HepG2 (cell line): ENCODE measurements around the gene ICOS. TPM values are rescaled to one million over a fixed set of nuclear protein-coding genes. Genes with fewer than 3 reads are reported as not detected.

ENCODE experiments used
- ATAC-seq: fragments of 200-7000 bp; cut with Tn5 transposase; 3 replicates; pipeline ENCODE4 v1.9.1; 2020; ENCODE audit warnings: mild to moderate bottlenecking, moderate library complexity
- BruUV-seq: library from RNA; stranded (reverse); fragments of 400-500 nt; replicated peaks from 2 replicates; lab custom pipeline; 2021; lab: Mats Ljungman, UMichigan
- CTCF ChIA-PET: fragments of 300-600 bp; formaldehyde crosslinking; extraction: SDS; loops from one replicate; lab custom pipeline; 2021; ENCODE audit warnings: low total read pairs, inconsistent platforms, low intra/inter-chr PET ratio; lab: Yijun Ruan, JAX
- POLR2A ChIA-PET: fragments of 350-600 bp; sonication (Branson Sonifier 250); formaldehyde crosslinking; loops from one replicate; lab custom pipeline; 2020; ENCODE audit warnings: antibody characterized with exemption, inconsistent platforms; lab: Yijun Ruan, JAX
- DNase-seq: peaks from one replicate; pipeline ENCODE4 v3.0.0-alpha.2; 2015; ENCODE audit warnings: low spot score
- FAIRE-seq: peaks from 3 replicates; lab custom pipeline; 2011; peaks lifted over from hg19 to GRCh38; lab: Jason Lieb, UNC
- H2AFZ ChIP-seq: one replicate; pipeline ENCODE4 v1.6.1; 2011; ENCODE audit warnings: low read length, inconsistent platforms
- H3K27ac ChIP-seq: fragments of 300-600 bp; 3 replicates; pipeline ENCODE4 v1.8.0; 2011; ENCODE audit warnings: mixed run types, mild to moderate bottlenecking, mixed read lengths, low read length, inconsistent platforms; ENCODE audit not compliant: insufficient read depth; ENCODE audit errors: extremely low read length
- H3K27me3 ChIP-seq, 2 experiments: fragments of 200-600 bp in 1 of 2; 2 replicates in 1 of 2; 3 replicates in 1 of 2; pipeline versions ENCODE4 v1.6.0 to v1.8.0; 2011; ENCODE audit warnings: low read length in 2 of 2, mild to moderate bottlenecking in 2 of 2, moderate library complexity in 2 of 2, inconsistent platforms in 1 of 2; ENCODE audit not compliant: insufficient read depth in 2 of 2, control insufficient read depth in 1 of 2
- H3K36me3 ChIP-seq, 2 experiments: fragments of 200-600 bp in 1 of 2; replicated peaks in 1 of 2; 2 replicates in 1 of 2; 3 replicates in 1 of 2; pipeline versions ENCODE4 v1.5.1 to v1.8.0; 2011; ENCODE audit warnings: low read length in 2 of 2, inconsistent platforms in 1 of 2; ENCODE audit not compliant: insufficient read depth in 2 of 2, control insufficient read depth in 1 of 2
- H3K4me1 ChIP-seq: 2 replicates; pipeline ENCODE4 v1.5.1; 2012; ENCODE audit warnings: low read length, inconsistent platforms; ENCODE audit not compliant: insufficient read depth
- H3K4me2 ChIP-seq: 2 replicates; pipeline ENCODE4 v1.6.0; 2011; ENCODE audit warnings: low read depth, low read length, inconsistent platforms
- H3K4me3 ChIP-seq, 3 experiments: fragments of 200-600 bp in 1 of 3; sonication (generic), shearing (Covaris generic) in 1 of 3; replicated peaks in 1 of 3; 2 replicates each; pipeline ENCODE4 v1.5.1; 2011 to 2016; ENCODE audit warnings: low read length in 3 of 3, inconsistent platforms in 2 of 3, low read depth in 2 of 3, mild to moderate bottlenecking in 2 of 3, control low read depth in 1 of 3, mixed read lengths in 1 of 3; ENCODE audit not compliant: insufficient read depth in 1 of 3
- H3K79me2 ChIP-seq: one replicate; pipeline ENCODE4 v1.6.1; 2011; ENCODE audit warnings: low read length, inconsistent platforms; ENCODE audit not compliant: insufficient read depth
- H3K9ac ChIP-seq: 2 replicates; pipeline ENCODE4 v1.6.0; 2011; ENCODE audit warnings: mild to moderate bottlenecking, low read depth, low read length, inconsistent platforms; ENCODE audit not compliant: insufficient read depth
- H3K9me3 ChIP-seq: 2 replicates; pipeline ENCODE4 v1.5.1; 2012; ENCODE audit warnings: mild to moderate bottlenecking, low read length
- H4K20me1 ChIP-seq: 2 replicates; pipeline ENCODE4 v1.6.0; 2011; ENCODE audit warnings: inconsistent platforms, mild to moderate bottlenecking, low read length, moderate library complexity; ENCODE audit not compliant: insufficient read depth
- HIC2 ChIP-seq: sonication (generic); formaldehyde crosslinking; IDR thresholded peaks from 2 replicates; pipeline ENCODE4 v1.9.0; 2022; ENCODE audit warnings: low read depth, missing genetic modification reagents
- MAFK ChIP-seq, 2 experiments: IDR thresholded peaks in 1 of 2; conservative IDR thresholded peaks in 1 of 2; 2 replicates each; pipeline ENCODE4 v1.6.1; 2011; ENCODE audit warnings: improper control_type of control experiment in 2 of 2, low read length in 2 of 2
- SOX5 ChIP-seq: IDR thresholded peaks from 2 replicates; pipeline ENCODE4 v1.6.1; 2016; ENCODE audit warnings: borderline replicate concordance
- TBX2 ChIP-seq: sonication (generic); formaldehyde crosslinking; IDR thresholded peaks from 2 replicates; pipeline ENCODE4 v1.5.0; 2020; ENCODE audit warnings: missing genetic modification reagents, mild to moderate bottlenecking, borderline replicate concordance
- TCF7L2 ChIP-seq: IDR thresholded peaks from 2 replicates; pipeline ENCODE4 v1.6.1; 2011; ENCODE audit warnings: mild to moderate bottlenecking, low read depth, low read length, moderate library complexity
- ZIK1 ChIP-seq: sonication (generic); formaldehyde crosslinking; IDR thresholded peaks from 2 replicates; pipeline ENCODE4 v1.5.0; 2020; ENCODE audit warnings: mild to moderate bottlenecking, low read depth, missing genetic modification reagents, borderline replicate concordance
- ZNF317 ChIP-seq: sonication (generic); formaldehyde crosslinking; IDR thresholded peaks from 2 replicates; pipeline ENCODE4 v1.5.0; 2020; ENCODE audit warnings: mild to moderate bottlenecking, missing genetic modification reagents
- WGBS: methylation state at CpG from one replicate; pipeline ENCODE4 v1.1.6; 2017; ENCODE audit warnings: low lambda C conversion rate; 5-methylcytosine and 5-hydroxymethylcytosine counted together
- in situ Hi-C: cut with HindIII; loops from 2 replicates; pipeline ENCODE4 v1.10.0; 2017; ENCODE audit warnings: low pct_unique_long_range_greater_than_20kb; ENCODE audit not compliant: extremely low pct_ligation_motif_present
- intact Hi-C: fragments of 100-400 bp; cut with micrococcal nuclease; formaldehyde crosslinking; loops from one replicate; pipeline ENCODE4 v1.10.0; 2022; ENCODE audit not compliant: unreplicated experiment
- polyA plus RNA-seq, 8 experiments: library from polyadenylated mRNA; depleted of rRNA in 3 of 8; stranded (reverse) in 7 of 8; unstranded in 1 of 8; fragments of >200 nt; fragmentation: Illumina TruSeq in 4 of 8; extraction: Trizol in 4 of 8; gene quantifications; 2 replicates each; pipeline versions ENCODE4 v1.2.1 to v1.2.3, GENCODE V29; 2011 to 2016; ENCODE audit warnings: low read depth in 4 of 8, missing spikeins in 1 of 8, mixed read lengths in 1 of 8; ENCODE audit not compliant: insufficient read depth in 1 of 8
- total RNA-seq, 5 experiments: library from RNA; depleted of rRNA; stranded (reverse); fragments of >200 nt; fragmentation: Illumina TruSeq; extraction: Trizol; gene quantifications; 2 replicates each; pipeline ENCODE4 v1.2.3, GENCODE V29; 2016; ENCODE audit warnings: low read depth in 1 of 5
- TF ChIP-seq, protein P1 (sequence below): sonication (generic); formaldehyde crosslinking; IDR thresholded peaks from 2 replicates; pipeline ENCODE4 v1.8.0; 2022; ENCODE audit warnings: mild to moderate bottlenecking, missing genetic modification reagents, moderate library complexity
- TF ChIP-seq, protein P2 (sequence below), 2 experiments: fragments of 450-650 bp in 1 of 2; sonication (generic) in 1 of 2; formaldehyde crosslinking; IDR thresholded peaks; 2 replicates each; pipeline versions ENCODE4 v1.5.0 to v1.8.0; 2020 to 2022; ENCODE audit warnings: mild to moderate bottlenecking in 1 of 2, missing genetic modification reagents in 1 of 2
- TF ChIP-seq, protein P3 (sequence below): sonication (generic); formaldehyde crosslinking; IDR thresholded peaks from 2 replicates; pipeline ENCODE4 v1.5.1; 2020; ENCODE audit warnings: mild to moderate bottlenecking, missing genetic modification reagents, moderate library complexity

ICOS gene
- total and polyA plus RNA-seq, 2 of the 13 experiments (the other 11 are each of a cell fraction or from before 2014, with no cell fraction given), result not detected

GRCh38 chr2:203988500-203989260 lies 52.1 kb downstream of the ICOS start:
- H3K9ac ChIP-seq, result no peak overlapping the region
- H4K20me1 ChIP-seq, result no peaks in the 10 kb centered on the region
- DNase-seq (no peak), FAIRE-seq (no peak), ATAC-seq (no peak)
- H3K4me3 ChIP-seq, result no peak overlapping the region
- H3K36me3 ChIP-seq, result no peaks in the 10 kb centered on the region
- WGBS, result 9% methylated on average over 6 of the region's 6 CpGs
- no peak overlapping the region for H3K4me2 ChIP-seq
- H3K79me2 ChIP-seq, result no peaks in the 10 kb centered on the region
- BruUV-seq, result no TSS peak
- no peaks in the 10 kb centered on the region for H3K9me3 ChIP-seq
- intact Hi-C loops, result no loop called here
- H2AFZ ChIP-seq, result no peak overlapping the region
- H3K4me1 ChIP-seq, result no peaks in the 10 kb centered on the region
- CTCF ChIA-PET, result no interaction called here
- in situ Hi-C loops, result no loop called here
- H3K27ac ChIP-seq, result no peak overlapping the region
- H3K27me3 ChIP-seq, result peaks cover 0 to 6% of the 10 kb centered on the region in 2 experiments; a peak in 1 of 5 replicates
- POLR2A ChIA-PET, result no interaction called here
- TF ChIP-seq TCF7L2 (no peak), ZIK1 (no peak), HIC2 (CRISPR knock-in tag) (no peak), SOX5 (CRISPR knock-in tag) (no peak), MAFK (conservative IDR thresholded peaks at IDR 0.05 in 1 of 2, IDR thresholded peaks at IDR 0.05 in 1 of 2; ENCODE audit: low read length in 2 of 2) (no peak), ZNF317 (CRISPR knock-in tag) (no peak), TBX2 (no peak)
- TF ChIP-seq, protein P1, sequence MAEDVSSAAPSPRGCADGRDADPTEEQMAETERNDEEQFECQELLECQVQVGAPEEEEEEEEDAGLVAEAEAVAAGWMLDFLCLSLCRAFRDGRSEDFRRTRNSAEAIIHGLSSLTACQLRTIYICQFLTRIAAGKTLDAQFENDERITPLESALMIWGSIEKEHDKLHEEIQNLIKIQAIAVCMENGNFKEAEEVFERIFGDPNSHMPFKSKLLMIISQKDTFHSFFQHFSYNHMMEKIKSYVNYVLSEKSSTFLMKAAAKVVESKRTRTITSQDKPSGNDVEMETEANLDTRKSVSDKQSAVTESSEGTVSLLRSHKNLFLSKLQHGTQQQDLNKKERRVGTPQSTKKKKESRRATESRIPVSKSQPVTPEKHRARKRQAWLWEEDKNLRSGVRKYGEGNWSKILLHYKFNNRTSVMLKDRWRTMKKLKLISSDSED, result no peak
- TF ChIP-seq, protein P2, sequence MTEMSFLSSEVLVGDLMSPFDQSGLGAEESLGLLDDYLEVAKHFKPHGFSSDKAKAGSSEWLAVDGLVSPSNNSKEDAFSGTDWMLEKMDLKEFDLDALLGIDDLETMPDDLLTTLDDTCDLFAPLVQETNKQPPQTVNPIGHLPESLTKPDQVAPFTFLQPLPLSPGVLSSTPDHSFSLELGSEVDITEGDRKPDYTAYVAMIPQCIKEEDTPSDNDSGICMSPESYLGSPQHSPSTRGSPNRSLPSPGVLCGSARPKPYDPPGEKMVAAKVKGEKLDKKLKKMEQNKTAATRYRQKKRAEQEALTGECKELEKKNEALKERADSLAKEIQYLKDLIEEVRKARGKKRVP (CRISPR knock-in tag; IDR thresholded peaks at IDR 0.05), result no peak
- TF ChIP-seq, protein P3, sequence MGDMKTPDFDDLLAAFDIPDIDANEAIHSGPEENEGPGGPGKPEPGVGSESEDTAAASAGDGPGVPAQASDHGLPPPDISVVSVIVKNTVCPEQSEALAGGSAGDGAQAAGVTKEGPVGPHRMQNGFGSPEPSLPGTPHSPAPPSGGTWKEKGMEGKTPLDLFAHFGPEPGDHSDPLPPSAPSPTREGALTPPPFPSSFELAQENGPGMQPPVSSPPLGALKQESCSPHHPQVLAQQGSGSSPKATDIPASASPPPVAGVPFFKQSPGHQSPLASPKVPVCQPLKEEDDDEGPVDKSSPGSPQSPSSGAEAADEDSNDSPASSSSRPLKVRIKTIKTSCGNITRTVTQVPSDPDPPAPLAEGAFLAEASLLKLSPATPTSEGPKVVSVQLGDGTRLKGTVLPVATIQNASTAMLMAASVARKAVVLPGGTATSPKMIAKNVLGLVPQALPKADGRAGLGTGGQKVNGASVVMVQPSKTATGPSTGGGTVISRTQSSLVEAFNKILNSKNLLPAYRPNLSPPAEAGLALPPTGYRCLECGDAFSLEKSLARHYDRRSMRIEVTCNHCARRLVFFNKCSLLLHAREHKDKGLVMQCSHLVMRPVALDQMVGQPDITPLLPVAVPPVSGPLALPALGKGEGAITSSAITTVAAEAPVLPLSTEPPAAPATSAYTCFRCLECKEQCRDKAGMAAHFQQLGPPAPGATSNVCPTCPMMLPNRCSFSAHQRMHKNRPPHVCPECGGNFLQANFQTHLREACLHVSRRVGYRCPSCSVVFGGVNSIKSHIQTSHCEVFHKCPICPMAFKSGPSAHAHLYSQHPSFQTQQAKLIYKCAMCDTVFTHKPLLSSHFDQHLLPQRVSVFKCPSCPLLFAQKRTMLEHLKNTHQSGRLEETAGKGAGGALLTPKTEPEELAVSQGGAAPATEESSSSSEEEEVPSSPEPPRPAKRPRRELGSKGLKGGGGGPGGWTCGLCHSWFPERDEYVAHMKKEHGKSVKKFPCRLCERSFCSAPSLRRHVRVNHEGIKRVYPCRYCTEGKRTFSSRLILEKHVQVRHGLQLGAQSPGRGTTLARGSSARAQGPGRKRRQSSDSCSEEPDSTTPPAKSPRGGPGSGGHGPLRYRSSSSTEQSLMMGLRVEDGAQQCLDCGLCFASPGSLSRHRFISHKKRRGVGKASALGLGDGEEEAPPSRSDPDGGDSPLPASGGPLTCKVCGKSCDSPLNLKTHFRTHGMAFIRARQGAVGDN (CRISPR knock-in tag), result no peak
